ENCODE measurements around the gene INPP4B.
A peak's percentile ranks its signal among the peaks of the same experiment; 100 is the strongest.
"Not testable (repeated sequence)": the region's sequence is repeated elsewhere in the genome, so short reads cannot be mapped to it uniquely, and the experiment has no call there.

Gene INPP4B

DNA sequence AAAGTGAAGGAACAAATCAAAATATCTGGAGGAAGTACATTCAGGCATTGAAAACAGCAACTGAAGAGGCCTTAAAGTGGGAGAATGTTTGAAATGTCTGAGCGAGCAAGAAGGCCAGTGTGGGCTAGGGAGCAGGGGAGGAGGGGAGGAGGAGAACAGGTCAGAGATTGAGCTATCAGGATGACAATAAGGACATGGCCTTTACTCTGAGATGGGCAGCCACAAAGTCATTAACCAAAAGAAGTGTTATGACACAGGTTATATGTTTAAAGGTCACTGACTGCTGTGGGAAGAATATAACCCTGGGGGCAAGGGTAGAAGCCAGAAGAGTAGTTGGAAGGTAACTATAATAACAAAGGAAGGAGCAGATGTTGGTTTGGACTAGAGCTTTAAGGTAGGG, 315.4 kb downstream of the INPP4B start:
- DNase-seq, result no peak

DNA sequence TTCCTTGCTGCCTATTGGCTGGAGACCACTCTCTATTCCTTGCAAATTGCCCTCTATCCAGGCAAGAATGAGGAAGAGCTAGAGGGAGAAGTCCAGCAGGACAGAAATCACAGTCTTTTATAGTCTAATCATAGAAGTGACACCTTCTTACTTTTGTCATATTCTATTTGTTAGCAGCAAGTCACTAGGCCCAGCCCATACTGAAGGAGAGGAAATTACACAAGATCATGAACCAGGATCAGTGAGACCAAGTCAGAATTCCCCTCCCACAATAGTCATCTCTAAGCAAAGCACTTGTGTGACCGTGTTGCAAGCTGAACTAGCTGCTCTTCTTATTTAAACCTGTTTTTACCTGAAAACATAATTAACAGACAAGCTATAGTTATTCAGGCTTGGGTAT, 317.7 kb downstream of the INPP4B start:
- DNase-seq, result no peak

DNA sequence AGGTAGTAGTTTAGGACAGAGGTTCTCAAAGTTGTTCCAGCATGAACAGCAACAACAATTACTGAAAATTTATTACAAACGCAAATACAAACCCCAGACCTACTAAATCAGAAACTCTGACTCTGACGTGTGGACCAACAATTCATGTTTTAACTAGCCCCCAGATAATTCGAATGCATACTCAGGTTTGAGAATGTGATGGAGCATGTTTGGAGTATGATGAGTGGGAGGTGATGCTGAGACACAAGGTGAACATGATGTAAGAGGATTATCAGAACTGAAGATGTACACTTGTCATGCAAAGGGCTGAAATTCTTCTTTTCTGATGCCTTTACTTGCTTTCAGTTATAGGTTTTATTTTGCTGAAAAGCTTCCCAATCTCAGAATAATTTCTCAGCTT, 323.0 kb downstream of the INPP4B start:
- no peak for DNase-seq

DNA sequence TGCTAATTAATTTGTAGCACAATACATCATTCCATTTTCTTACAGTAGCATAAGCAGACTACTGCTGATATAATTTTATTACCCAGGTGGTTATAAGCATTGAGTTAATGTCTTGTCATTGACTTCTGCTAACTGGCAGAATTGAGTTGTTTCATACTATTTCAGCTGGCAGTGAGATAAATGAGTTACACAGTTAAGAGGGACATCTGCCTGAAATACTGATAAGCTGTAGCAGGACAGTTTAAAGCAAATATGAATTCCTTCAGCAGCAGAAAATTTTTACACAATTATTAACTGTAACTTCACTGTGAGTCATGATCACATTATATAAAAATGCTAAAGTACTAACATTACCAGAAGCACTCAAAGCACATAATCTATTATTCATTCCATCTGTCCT, 326.8 kb downstream of the INPP4B start:
- DNase-seq, result no peak

DNA sequence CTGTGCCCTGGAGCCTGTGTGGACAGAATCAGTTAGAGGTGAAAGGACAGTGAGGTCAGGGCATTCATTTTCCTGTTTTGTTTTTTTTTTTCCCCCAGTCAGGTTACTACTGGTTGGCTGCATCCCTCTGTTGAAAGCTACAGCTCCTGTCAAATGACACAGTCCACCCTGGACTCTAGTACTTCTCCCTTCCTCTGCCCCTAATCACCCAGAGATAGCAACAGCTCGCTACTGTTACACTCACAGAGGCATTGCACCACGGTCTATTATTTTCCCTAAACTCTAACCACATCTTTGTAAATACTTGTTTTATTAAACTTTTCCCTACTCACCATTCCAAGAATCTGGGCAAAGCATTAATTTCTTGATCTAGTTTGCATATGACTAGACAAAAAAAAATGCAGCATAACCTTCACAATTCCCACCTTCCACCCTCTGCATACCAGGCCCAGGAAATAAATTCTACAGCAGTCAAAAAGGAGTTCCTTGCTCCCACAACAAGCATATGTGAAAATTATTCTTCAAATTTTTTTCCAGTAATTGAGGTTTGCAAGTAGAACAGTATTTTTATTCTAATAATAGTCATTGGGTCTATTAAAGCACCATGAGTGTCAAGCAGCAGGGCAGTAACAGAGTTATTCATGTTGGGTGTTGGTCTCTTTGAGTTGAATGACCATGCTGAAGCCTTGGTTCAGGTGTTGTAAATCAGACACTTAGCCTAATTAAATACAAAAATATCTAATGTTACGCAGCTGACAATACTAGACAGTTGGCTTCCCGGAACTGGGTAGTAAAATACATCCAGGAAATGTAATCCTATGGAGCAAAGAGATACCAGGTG, 329.2 kb downstream of the INPP4B start:
- no peak for DNase-seq

DNA sequence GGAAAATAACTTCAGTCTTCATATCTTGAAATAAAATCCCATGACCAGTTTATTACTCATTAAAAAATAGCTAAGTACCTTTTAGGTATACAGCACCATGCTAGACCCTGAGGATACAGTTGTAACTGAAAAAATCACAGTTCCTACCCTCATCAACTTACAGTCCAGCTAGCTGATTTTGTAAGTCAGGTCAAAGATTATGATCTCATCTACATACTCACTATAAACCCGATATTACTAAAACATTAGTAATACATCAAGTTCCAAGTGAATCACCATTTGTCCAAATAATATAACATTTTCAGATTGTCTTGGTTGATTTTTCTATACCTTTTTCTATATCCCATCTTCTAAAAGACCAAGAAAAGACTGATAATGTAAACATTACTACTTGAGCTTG, 333.9 kb downstream of the INPP4B start:
- no peak for DNase-seq

DNA sequence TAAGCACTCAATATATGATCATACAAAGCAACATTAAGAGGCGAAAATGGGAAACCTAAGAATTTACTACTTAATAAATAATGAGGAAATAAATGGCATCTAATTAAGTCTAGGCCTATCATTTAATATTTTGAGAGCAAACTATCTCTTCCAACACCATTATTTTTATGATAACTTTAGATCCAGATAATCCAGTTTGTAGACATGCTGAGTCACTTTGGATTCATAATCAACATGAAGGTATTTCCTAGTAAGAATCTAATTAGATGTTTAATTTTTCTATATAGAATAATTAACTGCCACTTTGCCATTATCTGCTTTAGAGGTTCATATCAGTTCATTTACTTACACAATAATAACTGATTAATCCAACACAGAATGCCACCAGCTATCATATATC, 336.2 kb downstream of the INPP4B start:
- no peak for DNase-seq

DNA sequence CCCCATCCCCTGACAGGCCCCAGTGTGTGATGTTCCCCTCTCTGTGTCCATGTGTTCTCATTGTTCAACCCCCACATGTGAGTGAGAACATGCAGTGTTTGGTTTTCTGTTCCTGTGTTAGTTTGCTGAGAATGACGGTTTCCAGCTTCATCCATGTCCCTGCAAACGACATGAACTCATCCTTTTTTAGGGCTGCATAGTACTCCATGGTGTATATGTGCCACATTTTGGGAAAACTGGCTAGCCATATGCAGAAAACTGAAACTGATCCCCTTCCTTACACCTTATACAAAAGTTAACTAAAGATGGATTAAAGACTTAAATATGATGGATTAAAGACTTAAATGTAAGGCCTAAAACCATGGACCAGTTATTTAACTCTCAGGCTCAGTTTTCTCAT, 336.7 kb downstream of the INPP4B start:
- not testable (repeated sequence) for DNase-seq

DNA sequence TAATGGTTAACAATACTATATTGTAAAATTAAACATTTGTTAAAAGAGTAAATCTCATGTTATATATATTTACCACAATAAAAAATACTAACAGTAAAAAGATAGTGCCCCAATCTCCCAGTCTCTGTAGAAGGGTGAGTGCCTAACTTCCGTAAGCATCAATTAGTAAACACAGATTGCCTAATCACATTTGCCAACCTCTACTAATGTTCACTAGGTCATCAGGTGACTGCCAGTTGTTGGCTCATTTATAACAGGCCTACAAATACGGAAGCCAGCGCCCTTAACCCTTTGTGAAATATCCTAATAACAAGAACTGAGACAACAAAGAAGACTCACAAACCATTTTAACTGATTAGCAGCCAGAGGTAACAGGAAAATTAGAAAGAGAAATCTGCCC, 345.1 kb downstream of the INPP4B start:
- no peak for DNase-seq

DNA sequence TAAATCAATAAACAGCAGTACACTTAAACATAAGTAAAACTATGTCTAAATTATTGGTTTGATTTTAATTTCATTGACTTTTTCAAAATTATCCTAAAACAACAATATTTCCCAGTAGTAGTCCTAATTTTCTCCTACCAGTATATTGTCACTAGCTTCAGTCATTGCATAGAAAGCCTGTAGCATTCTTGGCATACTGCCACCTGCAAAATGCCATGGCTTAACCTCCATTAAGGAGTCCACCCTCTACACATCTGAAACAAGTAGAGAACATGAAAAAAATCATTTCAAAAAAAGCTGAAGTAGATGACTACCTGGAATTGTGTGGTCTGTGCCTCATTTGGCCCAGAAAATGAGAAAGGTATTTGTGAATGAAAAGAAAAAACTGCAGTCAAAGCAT, 348.5 kb downstream of the INPP4B start:
- DNase-seq, result no peak

DNA sequence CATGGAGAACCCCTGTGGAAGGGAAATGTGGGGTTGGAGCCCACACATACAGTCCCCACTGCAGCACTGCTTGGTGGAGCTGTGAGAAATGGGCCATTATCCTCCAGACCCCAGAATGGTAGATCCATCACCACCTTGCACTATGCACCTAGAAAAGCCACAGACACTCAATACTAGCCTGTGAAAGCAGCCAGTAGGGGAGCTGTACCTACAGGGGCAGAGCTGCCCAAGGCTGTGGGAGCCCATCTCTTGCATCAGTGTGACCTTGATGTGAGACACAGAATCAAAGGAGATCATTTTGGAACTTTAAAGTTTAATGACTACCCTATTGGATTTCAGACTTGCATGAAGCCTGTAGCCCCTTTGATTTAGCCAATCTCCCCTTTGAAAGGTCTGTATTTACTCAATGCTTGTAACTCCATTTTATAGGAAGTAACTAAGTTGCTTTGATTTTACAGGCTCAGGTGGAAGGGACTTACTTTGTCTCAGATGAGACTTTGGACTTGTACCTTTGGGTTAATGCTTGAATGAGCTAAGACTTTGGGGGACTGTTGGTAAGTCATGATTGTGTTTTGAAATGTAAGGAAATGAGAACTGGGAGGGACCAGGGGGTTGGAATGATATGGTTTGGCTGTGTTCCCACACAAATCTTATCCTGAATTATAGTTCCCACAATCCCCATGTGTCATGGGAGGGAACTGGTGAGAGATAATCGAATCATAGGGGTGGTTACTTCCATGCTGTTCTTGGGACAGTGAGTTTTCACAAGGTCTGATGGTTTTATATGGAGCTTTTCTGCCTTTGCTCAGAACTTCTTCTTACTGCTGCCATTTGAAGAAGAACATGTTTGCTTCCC, 352.6 kb downstream of the INPP4B start:
- DNase-seq, result no peak

DNA sequence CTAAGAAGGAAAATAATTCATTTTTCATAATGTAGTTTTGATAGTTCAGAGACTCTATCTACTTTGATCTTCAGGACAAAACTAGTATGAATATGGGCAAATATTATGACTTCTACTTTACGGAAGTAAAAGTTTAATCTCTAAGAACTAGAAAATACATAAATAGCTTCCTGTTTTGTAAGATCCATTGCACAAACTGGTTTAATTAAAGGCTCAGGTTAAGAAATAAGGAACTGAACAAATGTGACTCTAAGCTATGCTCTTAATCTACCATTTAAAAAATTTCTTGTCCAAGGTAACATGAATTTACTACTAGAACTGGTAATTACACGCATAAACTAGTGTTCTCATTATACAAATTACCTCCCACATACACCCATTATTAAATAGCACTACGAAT, 360.6 kb downstream of the INPP4B start:
- DNase-seq, result no peak

DNA sequence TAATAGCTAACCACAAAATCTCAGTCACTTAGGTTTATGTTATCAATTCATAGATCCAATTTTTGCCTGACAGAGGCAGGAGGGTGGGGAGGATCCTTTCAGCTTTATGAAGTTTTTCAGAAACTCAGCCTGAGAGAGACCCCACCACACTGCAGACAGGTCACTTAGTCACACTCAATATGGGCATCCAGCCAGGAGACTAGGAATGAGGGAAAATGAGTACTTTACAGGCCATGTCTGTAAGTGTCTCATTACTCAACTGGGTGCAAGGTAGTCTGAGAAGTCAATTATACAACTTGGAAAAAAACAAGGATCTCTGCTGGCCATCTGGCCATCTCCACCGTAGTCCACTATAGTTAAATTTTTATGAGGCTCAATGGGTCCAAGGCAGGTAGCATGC, 365.9 kb downstream of the INPP4B start:
- no peak for DNase-seq

DNA sequence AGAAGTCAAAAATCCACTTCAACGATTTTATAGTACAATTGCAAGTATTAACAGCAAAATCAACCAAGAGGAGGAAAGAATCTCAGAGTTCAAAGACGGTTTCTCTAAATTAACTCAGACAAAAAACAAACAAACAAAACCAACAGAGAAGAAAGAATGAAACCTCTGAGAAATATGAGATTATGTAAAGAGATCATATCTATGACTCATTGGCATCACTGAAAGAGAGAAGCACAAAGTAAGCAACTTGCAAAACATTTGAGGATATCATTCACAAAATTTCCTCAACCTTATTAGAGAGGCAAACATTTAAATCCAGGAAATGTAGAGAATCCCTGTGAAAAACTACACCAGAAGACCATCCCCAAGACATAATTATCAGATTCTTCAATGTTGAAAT, 370.4 kb downstream of the INPP4B start:
- DNase-seq, result no peak

DNA sequence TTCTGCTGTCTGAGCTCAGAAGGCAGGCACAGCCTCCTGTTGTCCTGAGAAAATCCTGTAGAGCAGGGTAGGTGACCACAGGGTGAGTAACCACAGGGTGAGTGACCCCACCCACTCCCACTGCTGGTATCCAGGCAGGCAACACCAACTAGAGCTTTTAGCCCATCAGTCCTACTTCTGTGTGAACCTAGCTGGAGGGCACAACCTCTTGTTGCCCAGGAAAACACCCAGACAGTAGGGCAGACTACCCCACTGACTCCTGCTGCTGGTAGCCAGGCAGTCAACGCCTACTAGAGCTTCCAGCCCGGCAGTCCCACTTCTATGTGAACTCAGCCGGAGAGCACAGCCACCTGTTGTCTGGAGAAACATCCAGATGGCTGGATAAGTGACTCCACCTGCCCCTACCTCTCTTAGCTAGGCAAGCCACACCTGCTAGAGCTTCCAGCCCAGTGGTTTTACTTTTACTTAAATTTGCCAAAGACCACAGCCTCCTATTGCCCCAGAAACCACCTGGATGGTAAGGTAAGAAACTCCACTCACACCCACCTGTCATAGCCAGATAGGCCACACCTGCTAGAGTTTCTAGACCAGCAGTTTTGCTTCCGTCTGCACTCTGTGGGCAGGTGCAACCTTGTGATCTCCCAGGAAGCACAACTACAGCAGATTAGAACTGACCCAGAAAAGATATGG, 371.6 kb downstream of the INPP4B start:
- peak; percentile 14 for DNase-seq

DNA sequence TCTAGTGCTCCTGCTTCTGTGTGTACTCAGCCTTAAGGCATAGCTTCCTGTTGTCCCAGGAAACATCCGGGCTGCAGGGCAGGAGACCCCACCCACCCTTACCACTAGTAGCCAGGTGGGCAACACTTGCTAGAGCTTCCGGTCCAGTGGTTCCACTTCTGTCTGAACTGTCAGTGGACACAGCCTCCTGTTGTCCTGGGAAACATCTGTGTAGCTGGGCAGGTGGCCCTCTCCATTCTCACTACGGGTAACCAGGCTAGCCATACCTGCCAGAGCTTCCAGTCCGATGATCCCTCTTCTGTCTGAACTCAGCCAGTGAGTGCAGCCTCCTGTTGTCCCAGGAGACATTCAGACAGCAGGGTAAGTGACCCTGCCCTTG, 372.2 kb downstream of the INPP4B start:
- DNase-seq, result no peak

DNA sequence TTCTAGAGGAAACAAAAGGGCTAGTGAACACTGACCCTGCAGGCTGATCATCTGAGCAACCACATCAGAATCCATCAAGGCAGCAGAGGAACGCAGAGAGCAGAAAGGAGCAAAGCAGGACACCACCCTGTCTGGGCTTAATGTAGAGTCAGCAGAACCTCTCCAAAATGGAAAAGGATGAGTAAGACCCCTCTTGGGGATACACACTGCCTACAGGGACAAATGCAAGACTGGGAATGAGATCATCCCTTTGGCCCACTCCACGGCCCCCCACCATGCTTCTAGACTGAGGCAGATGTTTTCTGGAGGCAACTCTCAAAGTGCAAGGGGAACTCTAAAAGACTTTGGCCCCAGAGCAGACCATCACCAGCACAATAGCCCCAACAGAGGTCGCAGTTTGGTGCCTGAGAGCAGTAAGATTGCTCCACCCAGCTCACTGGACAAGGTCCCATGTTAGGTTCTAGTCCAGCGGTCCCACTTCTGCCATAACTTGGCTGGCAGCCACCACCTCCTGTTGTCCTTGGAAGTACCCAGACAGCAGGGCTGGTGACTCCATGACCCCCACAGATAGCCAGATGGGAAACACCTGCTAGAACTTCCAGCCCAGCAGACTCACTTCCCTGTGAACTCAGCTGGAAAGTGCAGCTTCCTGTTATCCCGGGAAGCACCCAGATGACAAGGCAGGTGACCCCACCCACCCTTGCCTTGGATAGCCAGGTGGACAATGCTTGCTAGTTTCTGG, 372.7 kb downstream of the INPP4B start:
- DNase-seq, result no peak

DNA sequence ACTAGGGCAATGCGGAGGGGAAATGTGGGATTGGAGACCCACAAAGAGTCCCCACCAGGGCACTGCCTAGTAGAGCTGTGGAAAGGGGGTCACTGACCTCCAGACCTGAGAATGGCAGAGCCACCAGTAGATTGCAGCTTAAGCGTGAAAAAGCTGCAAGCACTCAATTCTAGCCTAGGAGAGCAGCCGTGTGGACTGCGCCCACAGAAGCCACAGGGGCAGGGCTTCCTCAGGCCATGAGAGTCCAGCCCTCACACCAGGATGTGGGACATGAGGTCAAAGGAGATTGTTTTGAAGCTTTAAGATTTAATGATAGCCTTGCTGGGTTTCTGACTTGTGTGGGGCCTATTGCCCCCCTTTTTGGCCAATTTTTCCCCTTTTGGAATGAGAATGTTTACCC, 379.0 kb downstream of the INPP4B start:
- no peak for DNase-seq

DNA sequence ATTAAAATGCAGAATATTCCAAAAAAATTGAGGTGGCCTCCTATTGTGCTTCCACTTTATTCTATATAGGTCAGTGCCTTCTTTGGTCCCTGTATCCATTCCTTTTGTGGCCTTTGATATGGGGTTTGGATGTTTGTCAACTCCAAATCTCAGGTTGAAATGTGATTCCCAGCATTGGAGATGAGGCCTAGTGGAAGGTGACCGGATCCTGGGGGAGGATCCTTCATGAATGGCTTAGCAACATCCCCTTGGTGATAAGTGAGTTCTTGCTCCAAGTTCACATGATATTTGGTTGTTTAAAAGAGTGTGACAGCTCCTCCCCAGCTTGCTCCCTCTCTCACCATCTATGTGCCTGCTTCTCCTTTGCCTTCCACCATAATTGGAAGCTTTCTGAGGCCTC, 380.6 kb downstream of the INPP4B start:
- no peak for DNase-seq

DNA sequence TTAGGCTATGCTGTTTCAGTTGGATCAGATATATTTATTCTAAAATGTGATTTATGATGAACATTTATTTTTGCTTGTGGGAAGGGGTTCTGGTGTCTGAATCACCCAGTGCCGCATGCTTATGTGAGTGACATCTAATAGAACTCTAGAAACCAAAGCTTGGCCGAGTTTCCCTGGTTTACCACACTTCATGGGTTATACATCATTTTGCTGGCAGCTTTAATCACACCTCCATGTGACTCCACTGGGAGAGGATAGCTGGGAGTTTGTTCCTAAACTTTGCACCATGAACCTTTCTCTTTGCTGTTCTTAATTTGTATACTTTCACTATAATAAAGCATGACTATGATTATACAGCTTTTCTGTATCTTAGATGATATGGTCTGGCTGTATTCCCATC, 382.9 kb downstream of the INPP4B start:
- DNase-seq, result no peak

DNA sequence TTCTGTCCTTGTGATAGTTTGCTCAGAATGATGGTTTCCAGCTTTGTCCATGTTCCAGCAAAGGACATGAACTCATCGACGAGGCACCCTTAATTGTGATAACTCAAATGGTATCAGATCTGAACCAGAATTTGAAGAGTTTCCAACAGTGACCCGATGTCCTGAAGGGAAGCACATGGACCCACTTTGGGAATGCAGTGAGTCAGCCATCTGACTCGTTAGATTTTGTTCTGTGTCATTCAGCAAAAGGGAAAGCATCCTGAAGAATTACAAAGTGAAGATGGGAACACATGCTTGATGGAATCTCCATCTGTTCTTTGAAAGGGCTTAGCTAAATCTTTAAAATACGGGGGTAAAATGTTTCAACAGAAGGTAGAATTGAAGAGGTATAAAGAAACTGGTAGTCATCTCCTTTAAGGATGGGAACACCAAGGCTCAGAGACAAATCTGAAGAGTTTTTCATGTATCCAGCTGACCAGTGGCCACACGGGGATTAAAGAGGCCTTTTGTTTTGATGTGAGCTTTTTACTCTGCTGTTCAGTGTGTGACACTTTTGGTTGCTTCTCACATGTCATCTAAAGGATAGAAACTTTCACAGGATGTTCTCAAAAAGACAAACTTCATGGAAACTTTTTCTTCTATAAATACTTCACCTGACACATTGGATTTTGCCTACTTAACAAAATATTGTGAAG, 393.8 kb downstream of the INPP4B start:
- DNase-seq, result no peak

DNA sequence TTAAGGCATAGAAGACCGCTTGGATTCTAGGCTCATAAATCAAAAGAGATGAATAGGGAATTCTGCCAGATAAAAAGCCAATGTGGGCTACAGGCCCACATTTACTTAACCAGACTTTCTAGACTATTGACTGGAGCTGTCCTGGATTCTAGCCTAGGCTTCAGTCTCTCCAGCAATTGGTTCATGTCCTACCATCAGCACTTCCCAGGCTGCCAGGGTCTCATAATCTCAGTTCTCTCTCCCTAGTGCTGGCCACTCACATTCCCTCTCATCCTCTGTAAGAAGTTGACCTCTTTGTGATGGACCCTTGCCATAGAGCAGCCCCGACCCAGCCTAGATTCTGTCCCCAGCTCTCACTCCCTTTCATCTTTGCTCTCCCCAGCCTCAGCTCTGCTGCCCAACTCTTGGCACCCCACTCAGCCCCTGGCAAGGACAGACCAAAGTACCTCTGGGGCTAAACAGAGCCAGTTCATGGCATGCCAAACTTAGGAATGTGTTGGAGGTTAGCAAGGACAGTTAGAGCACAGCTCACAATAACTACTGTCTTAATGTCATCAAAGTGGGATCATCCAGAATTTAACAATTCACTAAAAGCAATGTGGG, 396.2 kb downstream of the INPP4B start:
- DNase-seq, result no peak

Data from CD4-positive, alpha-beta T cell treated with Interleukin-6 for 4 hours (primary cell).